OCI-LY7 (cell line): ENCODE results near the gene CD200. TPM values are rescaled to one million over a fixed set of nuclear protein-coding genes. Genes with fewer than 3 reads are reported as not detected.

ENCODE experiments used
- BruUV-seq: library from RNA; stranded (reverse); fragments of 400-500 nt; replicated peaks from 2 replicates; lab custom pipeline; 2021; lab: Mats Ljungman, UMichigan
- CTCF ChIA-PET: fragments of 300-600 bp; sonication (Branson Sonifier 250); formaldehyde crosslinking; loops from one replicate; lab custom pipeline; 2022; ENCODE audit warnings: antibody characterized with exemption; ENCODE audit not compliant: unreplicated experiment; lab: Charles Lee
- POLR2A ChIA-PET: fragments of 300-600 bp; sonication (Branson Sonifier 250); formaldehyde crosslinking; loops from one replicate; lab custom pipeline; 2022; ENCODE audit warnings: antibody characterized with exemption; lab: Charles Lee
- DNase-seq: peaks from one replicate; pipeline ENCODE4 v3.0.0-alpha.2; 2015; ENCODE audit warnings: low spot score
- H2AFZ ChIP-seq: fragments of 200-600 bp; sonication (generic), shearing (Covaris generic); 2 replicates; pipeline ENCODE4 v1.6.1; 2014; ENCODE audit warnings: mild to moderate bottlenecking, antibody characterized with exemption, low read length, moderate library complexity
- H3K27ac ChIP-seq: fragments of 200-600 bp; sonication (generic); 2 replicates; pipeline ENCODE4 v1.5.1; 2014; ENCODE audit warnings: mixed run types, low read depth, mild to moderate bottlenecking, moderate library complexity, low read length, inconsistent platforms; ENCODE audit not compliant: poor library complexity, severe bottlenecking
- H3K36me3 ChIP-seq: fragments of 200-600 bp; sonication (generic); 2 replicates; pipeline ENCODE4 v1.6.1; 2014; ENCODE audit warnings: mild to moderate bottlenecking, antibody characterized with exemption, low read length, moderate library complexity, mixed read lengths; ENCODE audit not compliant: insufficient read depth
- H3K4me1 ChIP-seq: fragments of 200-600 bp; sonication (generic); 2 replicates; pipeline ENCODE4 v1.5.1; 2014; ENCODE audit warnings: mild to moderate bottlenecking, low read length; ENCODE audit not compliant: insufficient read depth, poor library complexity, severe bottlenecking
- H3K4me2 ChIP-seq: fragments of 200-600 bp; sonication (generic); 2 replicates; pipeline ENCODE4 v1.6.1; 2014; ENCODE audit warnings: mild to moderate bottlenecking, low read length
- H3K4me3 ChIP-seq: fragments of 200-600 bp; sonication (generic); 2 replicates; pipeline ENCODE4 v1.5.1; 2014; ENCODE audit warnings: mild to moderate bottlenecking, low read depth, low read length; ENCODE audit not compliant: poor library complexity, severe bottlenecking
- H3K79me2 ChIP-seq: fragments of 200-600 bp; sonication (generic); 2 replicates; pipeline ENCODE4 v1.6.1; 2016; ENCODE audit warnings: low read depth, mild to moderate bottlenecking, low read length, moderate library complexity, mixed read lengths; ENCODE audit not compliant: insufficient read depth
- H3K9me2 ChIP-seq: fragments of 200-600 bp; sonication (generic); 2 replicates; pipeline ENCODE4 v1.6.1; 2016; ENCODE audit warnings: mild to moderate bottlenecking, low read length, mixed read lengths; ENCODE audit not compliant: insufficient read depth
- H3K9me3 ChIP-seq: fragments of 200-600 bp; sonication (generic); 2 replicates; pipeline ENCODE4 v1.6.1; 2014; ENCODE audit warnings: mild to moderate bottlenecking, mixed run types, low read length, mixed read lengths
- H4K20me1 ChIP-seq: fragments of 200-600 bp; sonication (generic); 2 replicates; pipeline ENCODE4 v1.6.1; 2014; ENCODE audit warnings: mild to moderate bottlenecking, antibody characterized with exemption, low read length, moderate library complexity, mixed read lengths; ENCODE audit not compliant: insufficient read depth
- CTCF ChIP-seq: fragments of 200-600 bp; sonication (generic); conservative IDR thresholded peaks from 2 replicates; pipeline ENCODE4 v1.5.1; 2014; ENCODE audit warnings: mild to moderate bottlenecking, antibody characterized with exemption, low read length, moderate library complexity, mixed read lengths
- EZH2phosphoT487 ChIP-seq: fragments of 200-600 bp; sonication (generic); IDR thresholded peaks from 2 replicates; pipeline ENCODE4 v1.6.1; 2018; ENCODE audit warnings: low read depth, borderline replicate concordance, mild to moderate bottlenecking, mixed run types, antibody characterized with exemption, low read length, moderate library complexity, mixed read lengths
- intact Hi-C: fragments of 100-400 bp; cut with micrococcal nuclease; formaldehyde crosslinking; loops from one replicate; pipeline ENCODE4 v1.10.0; 2022; ENCODE audit not compliant: unreplicated experiment
- total RNA-seq, 2 experiments: library from RNA; depleted of rRNA in 1 of 2; stranded (reverse); fragments of >200 nt in 1 of 2; shearing (Covaris generic) in 1 of 2; gene quantifications; 2 replicates each; pipeline ENCODE4 v1.2.3, GENCODE V29; 2014 to 2022

The CD200 gene
- total RNA-seq, 2 experiments from 2014 or later, result not detected

DNA sequence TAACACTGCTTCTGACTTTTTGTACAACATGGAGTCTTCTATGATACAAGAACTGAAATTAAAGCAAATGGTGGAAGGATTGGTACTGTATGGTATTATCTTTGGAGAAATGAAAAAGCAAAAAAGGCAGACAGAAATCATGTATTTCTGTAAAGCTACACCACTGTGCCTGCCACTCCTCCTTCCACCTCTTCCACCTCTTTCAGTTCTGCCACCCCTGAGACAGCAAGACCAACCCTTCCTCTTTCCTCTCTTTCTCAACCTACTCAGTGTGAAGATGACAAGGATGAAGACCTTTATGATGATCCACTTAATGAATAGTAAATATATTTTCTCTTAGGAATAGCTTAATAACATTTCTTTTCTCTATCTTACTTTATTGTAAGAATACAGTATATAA lies 57.0 kb downstream of the CD200 start:
- H3K9me3 ChIP-seq, result peaks cover 13% of the 10 kb centered on the region; the same call in 1 of the 2 replicates
- H3K4me3 ChIP-seq, result no peak overlapping the region
- H4K20me1 ChIP-seq, result no peaks in the 10 kb centered on the region
- H3K4me1 ChIP-seq, result no peaks in the 10 kb centered on the region
- ChIA-PET POLR2A (interaction anchor here (0.6 to 1.5 kb wide), 2 partner anchors 16 to 841 kb away, joined by 3 to 5 read pairs; no protein-coding TSS in a partner anchor), CTCF (no interaction called here)
- TF ChIP-seq EZH2phosphoT487 (no peak), CTCF (no peak)
- H3K4me2 ChIP-seq, result no peak overlapping the region
- no peaks in the 10 kb centered on the region for H3K79me2 ChIP-seq
- no peak overlapping the region for H2AFZ ChIP-seq
- no peaks in the 10 kb centered on the region; the same call in 1 of the 2 replicates for H3K36me3 ChIP-seq
- H3K27ac ChIP-seq, result no peak overlapping the region
- intact Hi-C loops, result no loop called here
- H3K9me2 ChIP-seq, result no peaks in the 10 kb centered on the region
- no TSS peak for BruUV-seq
- DNase-seq, result no peak

DNA sequence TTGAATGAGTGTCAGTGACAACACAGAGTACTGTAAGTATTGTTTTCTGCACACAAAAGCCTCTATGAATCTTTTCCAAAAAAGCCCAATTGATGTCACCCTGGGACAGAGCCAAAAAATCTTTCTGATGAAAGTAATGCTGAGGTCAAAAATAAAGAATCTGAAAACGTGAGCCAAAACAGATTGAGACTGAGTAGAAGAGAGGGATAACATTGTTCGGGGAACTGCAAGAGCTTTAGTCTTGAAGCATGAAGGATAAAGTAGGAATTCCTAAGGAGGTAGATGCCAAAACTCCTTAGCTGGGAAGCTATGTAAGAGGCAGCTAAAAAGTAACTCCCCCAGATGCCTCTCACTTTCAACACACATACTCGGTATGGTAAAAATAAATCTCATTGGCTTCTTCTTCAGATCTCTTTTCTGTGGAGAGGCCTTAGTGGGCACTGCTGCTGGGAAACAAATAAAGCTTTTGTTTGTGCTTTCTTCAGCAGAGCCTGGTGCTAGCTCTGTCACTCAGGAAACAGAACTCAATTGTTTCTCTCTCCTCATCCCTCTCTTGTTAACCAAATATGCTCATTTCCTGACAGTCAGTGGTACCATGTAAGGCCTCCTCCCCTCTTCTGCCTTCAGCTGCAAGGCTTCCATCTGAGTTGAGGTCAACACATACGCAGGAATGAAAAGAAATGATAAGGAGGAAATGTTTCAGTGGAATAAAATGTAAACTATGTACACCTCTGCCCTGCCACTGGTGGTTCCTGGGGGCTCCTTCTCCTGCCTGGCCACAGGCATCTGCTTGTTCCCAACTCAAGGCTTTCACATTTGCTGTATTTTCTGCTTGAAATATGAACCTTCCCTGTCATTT lies 58.1 kb downstream of the CD200 start:
- no peaks in the 10 kb centered on the region for H3K4me1 ChIP-seq
- no peaks in the 10 kb centered on the region for H3K9me2 ChIP-seq
- no peaks in the 10 kb centered on the region for H4K20me1 ChIP-seq
- CTCF ChIA-PET, result no interaction called here
- DNase-seq, result no peak
- H3K79me2 ChIP-seq, result no peaks in the 10 kb centered on the region
- intact Hi-C loops, result no loop called here
- H3K36me3 ChIP-seq, result no peaks in the 10 kb centered on the region; the same call in 1 of the 2 replicates
- peaks cover 13% of the 10 kb centered on the region; the same call in 1 of the 2 replicates for H3K9me3 ChIP-seq
- H3K4me2 ChIP-seq, result no peak overlapping the region
- BruUV-seq, result no TSS peak
- H2AFZ ChIP-seq, result peak overlapping the region; percentile 13; the same call in 1 of the 2 replicates
- no peak for TF ChIP-seq EZH2phosphoT487
- no peak for TF ChIP-seq CTCF
- POLR2A ChIA-PET, result interaction anchor here (0.6 to 1.5 kb wide), 5 partner anchors 15 to 840 kb away, joined by 3 to 5 read pairs (median 3); no protein-coding TSS in a partner anchor
- H3K4me3 ChIP-seq, result no peak overlapping the region
- no peak overlapping the region for H3K27ac ChIP-seq
